GM18909 (cell line): Measurements from ENCODE around the gene ARHGEF33.

Experiments
- ATAC-seq: cut with Tn5 transposase; IDR thresholded peaks from one replicate; pipeline ENCODE4 v1.9.1; 2021; ENCODE audit warnings: mild to moderate bottlenecking; ENCODE audit not compliant: unreplicated experiment, poor library complexity

The ARHGEF33 gene

DNA sequence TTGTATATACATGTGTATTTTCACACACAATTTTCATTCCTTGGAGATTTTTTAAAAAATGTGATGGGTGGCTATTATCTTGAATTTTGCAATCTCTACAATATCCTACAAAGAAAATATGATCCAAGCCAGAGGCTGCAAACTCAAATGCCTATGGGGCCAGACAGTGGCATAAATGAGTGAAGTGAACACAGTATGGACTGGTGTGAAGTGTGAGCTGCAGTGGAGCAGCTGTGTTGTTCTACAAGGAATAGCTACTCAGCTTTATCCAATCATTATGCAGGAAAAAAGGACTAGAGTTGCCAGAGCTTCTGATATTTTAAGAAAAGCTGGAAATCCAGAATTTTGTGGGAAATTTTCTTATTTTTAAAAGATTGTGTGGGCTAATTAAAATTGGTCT, 62.1 kb downstream of the ARHGEF33 start:
- no peak for ATAC-seq

DNA sequence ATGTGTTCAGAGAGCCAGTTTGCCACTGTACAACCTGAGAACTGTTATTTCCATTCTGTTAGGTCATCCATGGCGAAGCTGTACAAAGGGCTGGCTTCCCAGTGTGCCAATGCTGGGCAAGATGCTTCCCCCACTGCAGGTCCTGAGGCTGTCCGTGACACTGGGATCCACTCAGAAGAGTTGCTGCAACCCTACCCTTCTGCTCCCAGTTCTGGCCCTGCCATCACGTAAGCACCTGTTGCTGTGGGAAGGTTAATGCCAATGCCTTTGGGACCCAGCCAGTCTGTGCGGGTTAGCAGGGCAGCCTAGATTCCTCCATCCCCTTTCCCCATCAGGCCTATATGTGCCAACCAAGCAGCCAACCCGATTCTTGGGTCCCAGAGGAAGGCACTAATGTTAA, 68.3 kb downstream of the ARHGEF33 start:
- no peak for ATAC-seq

DNA sequence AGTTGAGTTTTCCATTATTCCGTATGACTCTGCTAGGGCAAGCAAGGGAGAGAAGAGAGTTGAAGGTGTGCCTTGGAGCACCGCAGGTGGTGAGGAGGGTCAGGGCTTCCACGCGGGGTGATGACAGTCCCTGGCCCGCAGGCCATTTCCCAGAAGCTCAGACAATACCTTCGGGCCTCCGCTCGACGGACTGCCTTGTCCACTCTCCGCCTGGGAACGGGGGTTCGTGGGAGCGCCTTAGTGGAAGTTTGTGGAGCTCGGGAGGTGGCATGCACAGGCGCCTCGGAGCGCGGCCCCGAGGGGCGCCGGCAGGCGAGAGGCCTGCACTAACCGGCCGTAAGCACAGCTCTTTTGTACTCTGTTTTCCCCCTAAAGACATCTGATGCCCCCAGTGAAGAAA, 69.8 kb downstream of the ARHGEF33 start:
- ATAC-seq, result no peak

DNA sequence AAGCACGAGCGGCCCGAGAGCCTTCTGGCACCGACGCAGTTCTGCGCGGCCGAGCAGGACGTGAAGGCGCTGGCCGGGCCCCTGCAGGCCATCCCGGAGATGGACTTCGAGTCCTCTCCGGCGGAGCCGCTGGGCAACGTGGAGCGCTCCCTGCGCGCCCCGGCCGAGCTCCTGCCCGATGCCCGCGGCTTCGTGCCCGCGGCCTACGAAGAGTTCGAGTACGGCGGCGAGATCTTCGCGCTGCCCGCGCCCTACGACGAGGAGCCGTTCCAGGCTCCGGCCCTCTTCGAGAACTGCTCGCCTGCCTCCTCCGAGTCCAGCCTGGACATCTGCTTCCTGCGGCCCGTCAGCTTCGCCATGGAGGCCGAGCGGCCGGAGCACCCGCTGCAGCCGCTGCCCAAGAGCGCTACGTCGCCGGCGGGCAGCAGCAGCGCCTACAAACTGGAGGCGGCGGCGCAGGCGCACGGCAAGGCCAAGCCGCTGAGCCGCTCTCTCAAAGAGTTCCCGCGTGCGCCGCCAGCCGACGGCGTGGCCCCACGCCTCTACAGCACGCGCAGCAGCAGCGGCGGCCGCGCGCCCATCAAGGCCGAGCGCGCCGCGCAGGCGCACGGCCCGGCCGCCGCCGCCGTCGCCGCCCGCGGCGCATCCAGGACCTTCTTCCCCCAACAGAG, 70.4 kb downstream of the ARHGEF33 start:
- ATAC-seq, result peak; percentile 51

DNA sequence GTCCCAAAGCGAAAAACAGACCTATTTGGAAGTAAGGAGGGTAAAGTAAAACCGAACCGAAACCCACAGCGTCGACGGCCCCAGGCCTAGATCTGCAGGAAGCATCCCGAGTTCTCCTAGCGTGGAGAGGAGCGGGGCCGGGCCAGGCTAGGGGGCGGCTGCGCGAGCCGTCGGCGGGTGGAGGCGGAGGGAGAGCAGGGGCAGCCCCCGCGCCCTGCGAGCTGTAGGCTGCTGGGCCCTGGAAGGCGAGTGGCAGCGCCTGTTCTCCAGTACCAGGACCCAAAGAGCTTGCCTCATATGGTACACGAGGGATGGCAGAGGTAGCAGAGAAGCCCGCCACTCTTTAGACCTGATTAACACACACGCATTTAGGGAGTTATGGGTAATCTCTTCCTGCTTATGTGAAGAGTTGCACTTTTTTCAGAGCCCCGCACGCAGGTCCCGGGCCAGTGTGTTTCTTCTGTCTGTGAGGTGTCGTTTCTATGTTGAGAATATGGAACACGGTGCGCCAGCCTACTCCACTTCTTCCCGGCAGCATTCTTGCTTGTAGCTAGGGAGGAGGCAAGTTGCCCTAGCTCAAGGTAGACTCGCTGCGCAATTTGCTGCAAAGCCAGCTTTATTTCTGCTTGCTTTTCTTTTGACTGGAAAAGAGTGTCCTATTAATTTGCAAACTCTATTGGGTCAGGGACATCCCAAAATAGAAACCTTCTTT, 71.1 kb downstream of the ARHGEF33 start:
- ATAC-seq, result peak; percentile 18

DNA sequence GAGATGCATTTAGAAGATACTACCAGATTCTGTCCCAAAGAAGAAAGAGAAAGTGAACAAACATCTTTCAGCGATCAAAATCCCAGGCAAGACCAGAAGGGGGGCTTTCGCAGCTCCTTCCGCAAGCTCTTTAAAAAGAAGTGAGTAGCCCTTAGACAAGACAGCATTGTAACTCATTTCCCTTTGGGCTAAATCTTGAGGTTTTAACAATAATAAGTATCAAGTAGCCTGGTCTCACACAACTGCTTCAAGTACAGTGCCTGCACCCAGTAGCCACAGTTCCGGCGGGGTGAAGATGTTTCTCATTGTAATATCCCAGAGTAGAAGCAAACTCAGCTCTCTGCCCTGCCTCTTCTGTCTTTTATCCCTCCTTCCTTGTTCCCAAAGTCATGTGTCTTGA, 76.3 kb downstream of the ARHGEF33 start:
- ATAC-seq, result no peak

DNA sequence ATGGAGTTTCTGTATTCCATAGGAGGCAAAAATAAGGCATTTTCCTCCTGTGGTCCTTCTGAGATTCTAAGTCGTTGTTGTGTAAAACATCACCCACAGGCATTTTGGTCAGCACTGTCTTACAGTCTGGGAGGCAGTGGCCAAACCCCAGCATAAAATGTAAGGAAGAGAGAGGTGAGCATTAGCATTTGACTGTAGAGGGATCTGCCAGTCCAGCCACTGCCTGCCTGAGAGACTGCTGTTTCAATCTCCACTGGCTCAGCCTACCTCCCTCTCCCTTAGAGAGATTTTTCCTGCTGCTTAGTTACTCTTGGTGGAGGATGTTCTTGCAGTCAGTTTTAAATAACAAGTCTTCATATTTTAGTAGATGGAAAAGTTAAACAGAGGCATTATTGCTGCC, 77.0 kb downstream of the ARHGEF33 start:
- no peak for ATAC-seq

DNA sequence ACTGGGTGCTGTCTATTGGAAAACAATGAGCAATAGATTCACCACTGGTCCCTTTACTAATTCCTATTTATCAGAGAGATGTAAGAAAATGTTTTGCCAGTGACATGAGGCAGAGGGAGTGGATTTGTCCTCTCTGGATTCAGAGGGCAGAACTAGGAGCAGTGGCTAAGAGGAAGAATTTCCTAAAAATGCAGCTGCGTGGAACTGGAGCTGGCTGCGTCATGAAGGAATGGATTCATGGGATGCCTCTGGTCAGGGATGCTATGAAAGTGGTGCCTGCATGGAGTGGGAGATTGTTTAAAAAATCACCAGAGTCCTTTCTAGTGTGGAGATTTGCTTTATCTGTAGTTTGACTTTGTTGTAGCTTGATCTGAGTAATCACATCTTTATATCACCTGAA, 78.3 kb downstream of the ARHGEF33 start:
- ATAC-seq, result no peak

DNA sequence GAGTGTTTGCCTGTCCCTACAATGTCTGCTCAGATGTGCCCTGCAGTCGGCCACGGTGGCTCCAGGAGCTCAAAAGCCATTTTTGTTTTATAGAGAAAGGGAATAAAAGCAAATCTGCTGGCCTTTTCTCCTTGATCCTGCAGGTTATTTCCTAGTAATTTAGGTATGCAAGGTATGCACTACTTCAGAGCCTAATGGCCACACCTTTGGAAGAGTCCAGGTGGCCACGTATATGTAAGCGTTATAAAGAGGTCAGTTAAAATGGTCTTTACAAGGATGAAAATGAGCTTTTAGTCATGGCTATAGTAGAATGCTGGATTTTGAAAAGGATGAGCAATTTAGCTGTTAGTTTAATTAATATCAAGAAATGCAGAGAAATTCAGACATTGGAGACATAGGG, 81.7 kb downstream of the ARHGEF33 start:
- ATAC-seq, result no peak

DNA sequence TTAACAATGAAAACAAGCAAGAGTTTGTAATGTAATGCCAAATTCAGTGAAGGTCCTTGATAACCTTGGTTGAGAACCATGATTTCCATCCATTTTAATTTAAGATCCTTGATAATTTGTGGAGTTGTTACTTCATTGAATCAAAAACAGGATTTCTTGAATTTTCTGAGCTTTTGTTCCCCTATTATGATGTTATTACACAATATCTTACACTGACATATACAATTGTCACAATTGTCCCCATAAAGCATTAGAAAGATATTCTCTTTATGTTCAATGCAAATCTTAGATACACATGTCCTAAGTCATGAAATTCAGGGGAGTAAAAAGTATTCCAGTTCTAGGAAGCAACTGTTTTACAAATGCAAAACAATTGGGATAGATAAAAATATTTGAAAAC, 83.6 kb downstream of the ARHGEF33 start:
- ATAC-seq, result no peak

DNA sequence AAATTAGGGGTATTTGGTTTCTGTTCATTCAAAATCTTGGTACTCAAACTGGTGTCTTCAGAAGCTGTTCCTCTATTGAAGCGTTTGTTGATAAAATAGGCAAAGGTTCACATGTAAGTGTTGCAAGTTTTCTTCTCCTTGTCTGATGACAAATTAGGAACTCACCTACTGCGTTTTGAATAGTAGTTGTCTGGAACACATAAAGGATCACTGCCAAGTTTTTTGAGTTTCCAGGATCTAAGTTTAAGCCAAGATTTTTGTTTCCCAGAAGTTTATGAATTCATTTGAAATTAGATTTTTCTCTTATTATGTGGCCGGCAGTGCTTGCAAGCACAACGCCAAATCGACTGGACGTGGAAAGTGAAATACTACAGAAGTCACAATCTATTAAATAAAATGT, 85.4 kb downstream of the ARHGEF33 start:
- ATAC-seq, result no peak

- ATAC-seq, result no peak
Measured at GRCh38 chr2:38977047-38977446, 87.4 kb downstream of the ARHGEF33 start.

GRCh38 chr2:38978296-38978903, 88.7 kb downstream of the ARHGEF33 start:
- ATAC-seq, result no peak

DNA sequence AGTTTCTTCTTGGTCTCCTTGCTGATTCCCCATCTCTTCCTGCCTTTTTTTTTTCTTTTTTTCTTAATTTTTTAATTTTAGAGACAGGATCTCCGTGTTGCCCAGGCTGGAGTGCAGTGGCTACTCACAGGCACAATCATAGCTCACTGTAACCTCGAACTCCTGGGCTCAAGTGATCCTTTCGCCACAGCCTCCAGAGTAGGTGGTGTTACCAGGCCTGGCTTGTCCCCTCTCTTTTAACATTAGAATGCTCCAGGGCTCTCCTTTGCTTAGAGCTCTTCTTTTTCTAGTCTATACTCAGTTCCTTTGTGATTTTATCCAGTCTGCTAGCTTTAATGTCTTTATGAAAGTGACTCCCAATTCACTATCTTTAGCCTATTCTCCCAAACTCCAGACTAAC, 89.2 kb downstream of the ARHGEF33 start:
- ATAC-seq, result no peak

GRCh38 chr2:38981003-38981669, 91.5 kb downstream of the ARHGEF33 start:
- no peak for ATAC-seq

DNA sequence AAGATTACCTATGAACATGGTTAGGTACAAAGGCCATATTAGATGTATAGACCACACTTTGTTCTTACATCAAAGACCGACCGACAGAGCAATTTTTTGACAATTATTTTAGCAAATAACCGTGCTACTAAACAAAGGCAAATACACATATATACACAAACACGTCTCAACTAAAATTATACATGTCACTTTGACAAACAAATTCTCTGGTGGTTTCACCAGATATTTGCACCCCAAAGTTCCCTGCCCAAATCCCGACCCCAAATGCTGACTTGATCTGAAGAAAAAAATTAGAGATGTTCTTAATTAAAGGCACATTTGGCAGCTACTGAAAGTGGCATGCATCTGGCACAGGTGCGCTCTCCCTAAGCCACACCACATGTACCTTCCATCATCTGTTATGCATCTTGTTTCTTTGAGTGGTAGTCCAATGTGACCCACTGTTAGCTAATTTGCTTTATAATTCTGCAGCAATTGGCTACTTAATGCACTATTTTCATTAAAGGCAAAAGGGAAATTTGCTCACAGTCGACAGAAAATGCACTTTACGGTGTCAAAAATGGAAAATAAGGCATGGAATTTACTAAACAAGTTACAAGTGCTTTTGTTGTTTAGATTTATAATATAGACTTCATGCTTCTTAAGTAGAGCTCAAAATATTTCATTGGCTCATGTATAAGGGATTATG, 92.1 kb downstream of the ARHGEF33 start:
- no peak for ATAC-seq

GRCh38 chr2:38982498-38982897, 92.8 kb downstream of the ARHGEF33 start:
- no peak for ATAC-seq

DNA sequence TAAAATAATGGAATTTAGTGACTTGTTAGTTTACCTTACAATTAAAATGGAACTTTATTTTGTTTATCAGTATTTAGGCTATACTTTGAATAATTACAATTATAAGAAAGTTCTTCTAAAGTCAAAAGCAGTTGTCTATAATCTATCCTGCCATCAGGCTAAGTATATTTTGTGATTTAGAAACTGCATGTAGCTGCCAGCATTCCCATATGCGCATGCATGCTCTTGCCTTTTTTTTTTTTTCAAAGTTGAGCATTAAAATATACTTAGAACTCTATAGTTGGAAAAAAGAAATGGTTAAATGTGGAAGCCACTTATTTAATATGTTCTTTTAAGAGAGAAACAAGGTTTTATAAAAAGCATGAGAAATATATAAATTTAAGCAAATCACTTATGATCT, 99.0 kb downstream of the ARHGEF33 start:
- ATAC-seq, result no peak

DNA sequence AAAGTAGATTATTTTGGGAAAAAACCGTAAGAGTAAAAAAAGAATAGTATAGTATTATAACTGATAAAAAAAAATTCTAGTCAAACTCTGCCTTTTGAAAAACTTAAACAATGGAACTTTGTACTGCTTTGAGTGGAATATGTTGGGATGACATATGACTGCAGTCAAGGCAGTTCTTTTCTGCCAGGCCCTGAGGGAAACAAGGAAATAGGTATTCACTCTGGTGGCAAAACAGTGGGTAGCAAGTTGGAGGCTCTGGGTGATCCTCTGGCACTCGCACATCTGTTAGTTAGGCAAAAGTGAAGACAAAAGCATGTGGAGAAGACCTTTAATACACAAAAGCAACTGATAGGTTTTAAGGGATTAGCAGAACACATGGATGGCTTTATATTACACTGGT, 102.2 kb downstream of the ARHGEF33 start:
- no peak for ATAC-seq

DNA sequence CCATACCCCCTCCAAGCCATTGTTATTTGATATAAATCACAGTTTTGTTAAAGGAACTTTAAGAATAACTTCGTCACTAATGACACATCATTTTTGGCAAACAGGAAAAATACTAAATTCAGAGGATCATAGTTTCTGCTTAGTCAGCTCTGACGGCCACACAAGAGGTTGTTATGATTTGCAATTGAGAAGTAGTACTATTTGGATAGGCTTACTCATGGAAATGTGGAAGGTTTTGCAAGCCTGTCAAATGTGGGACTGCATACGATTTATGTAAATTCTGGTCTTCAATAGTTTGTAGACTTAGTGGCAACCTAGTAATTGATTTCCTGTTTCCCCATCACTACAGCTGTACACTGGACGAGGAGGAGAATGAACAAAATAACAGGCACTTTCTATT, 108.1 kb downstream of the ARHGEF33 start:
- ATAC-seq, result no peak

DNA sequence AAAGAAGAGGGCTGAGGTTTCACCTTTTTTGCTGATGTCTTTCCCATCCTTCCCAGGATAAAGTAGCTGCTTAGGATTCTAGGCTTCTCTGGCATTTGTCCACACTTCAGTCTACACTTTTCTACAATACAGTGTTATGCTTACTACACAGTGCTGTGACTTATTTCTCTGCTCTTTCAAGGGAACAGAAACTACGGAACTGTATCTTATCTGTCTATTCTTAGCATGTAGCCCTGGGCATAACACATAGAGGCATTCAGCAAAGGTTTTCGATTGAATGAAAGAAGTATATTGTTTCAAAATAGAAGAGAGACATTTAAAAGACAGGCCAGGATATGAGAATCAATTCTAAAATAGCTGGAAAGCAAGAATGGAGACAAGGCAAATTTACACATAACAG, 110.9 kb downstream of the ARHGEF33 start:
- ATAC-seq, result no peak
